ENCODE data around the gene IKZF3. TPM values are rescaled to one million over a fixed set of nuclear protein-coding genes. Genes with fewer than 3 reads are reported as not detected.
A peak's percentile ranks its signal among the peaks of the same experiment; 100 is the strongest.

Gene IKZF3
- total and polyA plus RNA-seq, 10 of the 15 experiments (the other 5 are each of a cell fraction or from before 2014, with no cell fraction given) = 5.5 to 98.2 (median 47.6) TPM

- TF ChIP-seq, protein P1, sequence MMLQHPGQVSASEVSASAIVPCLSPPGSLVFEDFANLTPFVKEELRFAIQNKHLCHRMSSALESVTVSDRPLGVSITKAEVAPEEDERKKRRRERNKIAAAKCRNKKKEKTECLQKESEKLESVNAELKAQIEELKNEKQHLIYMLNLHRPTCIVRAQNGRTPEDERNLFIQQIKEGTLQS (IDR thresholded peaks at IDR 0.05; ENCODE audit: borderline replicate concordance, extremely low read depth, low read depth, low read length) = no peak
- TF ChIP-seq RB1 (IDR thresholded peaks at IDR 0.05; ENCODE audit: borderline replicate concordance) (no peak), HDAC6 (IDR thresholded peaks at IDR 0.05; ENCODE audit: unreplicated experiment) (no peak), CBFB (IDR thresholded peaks at IDR 0.05; ENCODE audit: low read depth) (peak; percentile 93), POLR2AphosphoS2 (IDR thresholded peaks at IDR 0.05; ENCODE audit: low read depth, low read length) (0 out of 2 replicates have a peak, but pooled peaks have one; percentile 32), SP1 (IDR thresholded peaks at IDR 0.05; ENCODE audit: low read depth, low read length) (no peak), EP300 (IDR thresholded peaks at IDR 0.05; ENCODE audit: borderline replicate concordance in 1 of 2, control insufficient read depth in 1 of 2, low read depth in 2 of 2, low read length in 2 of 2) (peak; percentile 69 to 83), SIN3A (IDR thresholded peaks at IDR 0.05; ENCODE audit: low read depth, low read length) (no peak), NR2C2 (IDR thresholded peaks at IDR 0.05; ENCODE audit: borderline replicate concordance, control insufficient read depth, insufficient read length, low read depth) (no peak), ETV6 (conservative IDR thresholded peaks at IDR 0.05 in 1 of 2, IDR thresholded peaks at IDR 0.05 in 1 of 2; ENCODE audit: borderline replicate concordance in 1 of 2, low read depth in 1 of 2) (no peak; a peak in 1 of 4 replicates), E2F8 (IDR thresholded peaks at IDR 0.05; ENCODE audit: low read depth, partially characterized antibody) (no peak), RFX5 (IDR thresholded peaks at IDR 0.05; ENCODE audit: low read depth, low read length) (no peak; the same call in 1 of the 2 replicates), SIX5 (IDR thresholded peaks at IDR 0.05; ENCODE audit: low read depth, low read length, severe bottlenecking) (no peak), MYC (IDR thresholded peaks at IDR 0.05; ENCODE audit: insufficient read depth, insufficient read length, insufficient replicate concordance, low read length, severe bottlenecking) (no peak)
- TF ChIP-seq, protein P2, sequence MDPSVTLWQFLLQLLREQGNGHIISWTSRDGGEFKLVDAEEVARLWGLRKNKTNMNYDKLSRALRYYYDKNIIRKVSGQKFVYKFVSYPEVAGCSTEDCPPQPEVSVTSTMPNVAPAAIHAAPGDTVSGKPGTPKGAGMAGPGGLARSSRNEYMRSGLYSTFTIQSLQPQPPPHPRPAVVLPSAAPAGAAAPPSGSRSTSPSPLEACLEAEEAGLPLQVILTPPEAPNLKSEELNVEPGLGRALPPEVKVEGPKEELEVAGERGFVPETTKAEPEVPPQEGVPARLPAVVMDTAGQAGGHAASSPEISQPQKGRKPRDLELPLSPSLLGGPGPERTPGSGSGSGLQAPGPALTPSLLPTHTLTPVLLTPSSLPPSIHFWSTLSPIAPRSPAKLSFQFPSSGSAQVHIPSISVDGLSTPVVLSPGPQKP (IDR thresholded peaks at IDR 0.05; ENCODE audit: low read depth, low read length) = no peak
- TF ChIP-seq, protein P3, sequence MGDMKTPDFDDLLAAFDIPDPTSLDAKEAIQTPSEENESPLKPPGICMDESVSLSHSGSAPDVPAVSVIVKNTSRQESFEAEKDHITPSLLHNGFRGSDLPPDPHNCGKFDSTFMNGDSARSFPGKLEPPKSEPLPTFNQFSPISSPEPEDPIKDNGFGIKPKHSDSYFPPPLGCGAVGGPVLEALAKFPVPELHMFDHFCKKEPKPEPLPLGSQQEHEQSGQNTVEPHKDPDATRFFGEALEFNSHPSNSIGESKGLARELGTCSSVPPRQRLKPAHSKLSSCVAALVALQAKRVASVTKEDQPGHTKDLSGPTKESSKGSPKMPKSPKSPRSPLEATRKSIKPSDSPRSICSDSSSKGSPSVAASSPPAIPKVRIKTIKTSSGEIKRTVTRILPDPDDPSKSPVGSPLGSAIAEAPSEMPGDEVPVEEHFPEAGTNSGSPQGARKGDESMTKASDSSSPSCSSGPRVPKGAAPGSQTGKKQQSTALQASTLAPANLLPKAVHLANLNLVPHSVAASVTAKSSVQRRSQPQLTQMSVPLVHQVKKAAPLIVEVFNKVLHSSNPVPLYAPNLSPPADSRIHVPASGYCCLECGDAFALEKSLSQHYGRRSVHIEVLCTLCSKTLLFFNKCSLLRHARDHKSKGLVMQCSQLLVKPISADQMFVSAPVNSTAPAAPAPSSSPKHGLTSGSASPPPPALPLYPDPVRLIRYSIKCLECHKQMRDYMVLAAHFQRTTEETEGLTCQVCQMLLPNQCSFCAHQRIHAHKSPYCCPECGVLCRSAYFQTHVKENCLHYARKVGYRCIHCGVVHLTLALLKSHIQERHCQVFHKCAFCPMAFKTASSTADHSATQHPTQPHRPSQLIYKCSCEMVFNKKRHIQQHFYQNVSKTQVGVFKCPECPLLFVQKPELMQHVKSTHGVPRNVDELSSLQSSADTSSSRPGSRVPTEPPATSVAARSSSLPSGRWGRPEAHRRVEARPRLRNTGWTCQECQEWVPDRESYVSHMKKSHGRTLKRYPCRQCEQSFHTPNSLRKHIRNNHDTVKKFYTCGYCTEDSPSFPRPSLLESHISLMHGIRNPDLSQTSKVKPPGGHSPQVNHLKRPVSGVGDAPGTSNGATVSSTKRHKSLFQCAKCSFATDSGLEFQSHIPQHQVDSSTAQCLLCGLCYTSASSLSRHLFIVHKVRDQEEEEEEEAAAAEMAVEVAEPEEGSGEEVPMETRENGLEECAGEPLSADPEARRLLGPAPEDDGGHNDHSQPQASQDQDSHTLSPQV (IDR thresholded peaks at IDR 0.05) = no peak
Observed at GRCh38 chr17:39757931-39758873, 105.9 kb downstream of the IKZF3 start (continued).
